NCI-H1694 (cell line): ENCODE data around the gene PREP.

Experiments used
- DNase-seq: peaks from one replicate; lab custom pipeline; 2025; lab: John Stamatoyannopoulos, UW

PREP gene

GRCh38 chr6:105391705-105392104, 11.2 kb downstream of the PREP start:
- DNase-seq, result no peak

- DNase-seq, result peak; percentile 48
Observed at GRCh38 chr6:105389543-105389942, 13.3 kb downstream of the PREP start.

DNA sequence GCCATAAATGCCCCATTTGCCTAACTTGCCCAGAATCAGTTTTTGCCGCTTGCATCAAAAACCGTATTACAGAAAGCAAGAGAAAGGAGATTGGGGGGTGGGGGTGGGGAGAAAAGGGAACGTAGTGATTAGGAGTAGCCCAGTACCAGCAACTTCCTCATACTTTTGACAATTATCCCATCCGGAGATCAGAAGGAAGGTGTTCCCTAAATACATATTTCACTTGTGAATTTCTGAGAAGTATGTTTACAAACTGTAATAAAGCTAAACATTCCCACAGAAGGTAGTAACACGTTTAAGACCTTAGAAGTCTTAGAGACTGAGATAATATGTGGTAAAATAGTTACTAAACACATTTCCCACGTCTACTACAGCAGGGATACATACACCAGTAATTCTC, 14.5 kb downstream of the PREP start:
- no peak for DNase-seq

GRCh38 chr6:105384004-105384403, 18.9 kb downstream of the PREP start:
- no peak for DNase-seq

- no peak for DNase-seq
Observed at GRCh38 chr6:105382958-105383357, 19.9 kb downstream of the PREP start.

- no peak for DNase-seq
Observed at GRCh38 chr6:105382496-105382895, 20.4 kb downstream of the PREP start.

- DNase-seq, result no peak
Observed at GRCh38 chr6:105380634-105381033, 22.2 kb downstream of the PREP start.

DNA sequence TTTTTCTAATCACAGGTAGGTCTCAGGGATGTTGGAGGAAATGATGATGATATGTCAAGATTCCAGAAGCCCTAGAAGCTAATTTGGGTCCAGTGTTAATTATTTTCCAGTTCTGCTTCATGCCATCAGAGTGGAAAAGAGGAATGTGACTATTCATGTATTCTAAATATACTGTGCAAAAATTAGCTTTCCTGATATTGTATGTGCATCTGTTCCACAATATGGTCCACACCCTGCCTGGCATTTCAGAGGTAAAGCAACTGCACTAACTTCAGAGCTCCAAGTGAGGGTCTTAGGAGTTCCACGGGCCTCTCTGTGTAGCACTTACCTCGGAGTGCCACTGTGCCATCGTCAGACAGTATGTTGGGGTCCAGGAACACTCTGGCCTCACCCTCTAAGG, 27.1 kb downstream of the PREP start:
- no peak for DNase-seq

DNA sequence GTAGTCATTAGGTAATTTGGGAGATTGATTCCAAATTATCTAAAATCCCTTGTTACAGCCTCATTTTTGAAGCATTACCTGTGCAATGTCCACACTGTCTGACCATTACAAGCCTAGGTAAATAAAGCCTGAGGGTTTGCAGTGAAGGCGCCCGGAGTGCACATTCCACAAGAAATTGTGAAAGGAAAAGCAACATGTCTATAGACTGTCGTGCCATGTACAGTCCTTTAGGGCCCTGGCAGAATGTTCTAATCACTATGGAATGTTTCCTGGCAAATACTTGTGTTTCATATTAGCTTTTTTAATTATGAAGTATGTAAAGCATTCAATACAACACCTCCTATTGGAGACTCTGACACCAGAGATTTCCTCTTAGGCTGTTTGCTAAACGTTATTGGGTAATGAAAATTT, 28.9 kb downstream of the PREP start:
- no peak for DNase-seq

GRCh38 chr6:105373481-105373880, 29.4 kb downstream of the PREP start:
- no peak for DNase-seq

GRCh38 chr6:105372849-105373182, 30.1 kb downstream of the PREP start:
- no peak for DNase-seq

GRCh38 chr6:105372142-105372848, 30.6 kb downstream of the PREP start:
- DNase-seq, result no peak

GRCh38 chr6:105370351-105370750, 32.5 kb downstream of the PREP start:
- no peak for DNase-seq

GRCh38 chr6:105369145-105369544, 33.7 kb downstream of the PREP start:
- DNase-seq, result no peak

DNA sequence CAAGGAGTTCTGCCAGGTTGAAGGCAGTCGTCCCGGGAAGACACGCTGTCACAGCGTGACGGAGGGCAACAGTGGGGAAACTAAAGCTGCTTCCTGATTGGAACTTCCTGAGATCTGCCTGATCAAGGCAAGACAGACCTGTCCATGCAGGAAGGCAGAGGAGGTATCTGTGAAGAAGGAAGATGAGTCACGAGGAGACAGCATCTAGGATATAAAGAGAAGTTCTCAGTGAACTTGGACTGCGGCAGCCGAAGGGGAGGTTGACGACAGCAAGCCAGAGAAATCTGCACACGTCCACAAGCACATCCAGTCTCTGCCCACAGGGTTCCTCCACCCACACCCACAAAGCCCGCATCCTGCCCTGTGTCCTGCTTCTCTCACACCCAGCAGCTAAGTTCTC, 38.6 kb downstream of the PREP start:
- no peak for DNase-seq

- DNase-seq, result peak; percentile 52
Observed at GRCh38 chr6:105363100-105363754, 39.7 kb downstream of the PREP start.

GRCh38 chr6:105359419-105360370, 43.2 kb downstream of the PREP start:
- no peak for DNase-seq

DNA sequence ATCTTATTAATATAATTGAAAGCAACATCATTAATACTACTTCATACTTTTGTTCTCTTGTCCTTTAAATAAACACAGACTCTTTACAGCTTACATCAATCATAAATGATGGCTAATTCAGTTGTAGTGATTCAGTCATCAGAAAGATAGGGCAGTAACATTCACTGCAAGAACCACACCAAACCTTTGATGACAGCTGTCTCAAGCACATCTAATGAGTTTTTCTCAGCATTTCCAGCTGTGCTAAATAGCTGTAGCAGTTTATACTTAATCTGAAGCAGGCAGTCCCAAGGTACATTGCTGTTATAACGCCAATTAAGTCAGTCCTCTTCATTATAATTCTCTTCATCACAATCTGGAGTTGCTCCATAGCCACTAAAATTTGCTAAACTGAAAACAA, 45.7 kb downstream of the PREP start:
- DNase-seq, result no peak

DNA sequence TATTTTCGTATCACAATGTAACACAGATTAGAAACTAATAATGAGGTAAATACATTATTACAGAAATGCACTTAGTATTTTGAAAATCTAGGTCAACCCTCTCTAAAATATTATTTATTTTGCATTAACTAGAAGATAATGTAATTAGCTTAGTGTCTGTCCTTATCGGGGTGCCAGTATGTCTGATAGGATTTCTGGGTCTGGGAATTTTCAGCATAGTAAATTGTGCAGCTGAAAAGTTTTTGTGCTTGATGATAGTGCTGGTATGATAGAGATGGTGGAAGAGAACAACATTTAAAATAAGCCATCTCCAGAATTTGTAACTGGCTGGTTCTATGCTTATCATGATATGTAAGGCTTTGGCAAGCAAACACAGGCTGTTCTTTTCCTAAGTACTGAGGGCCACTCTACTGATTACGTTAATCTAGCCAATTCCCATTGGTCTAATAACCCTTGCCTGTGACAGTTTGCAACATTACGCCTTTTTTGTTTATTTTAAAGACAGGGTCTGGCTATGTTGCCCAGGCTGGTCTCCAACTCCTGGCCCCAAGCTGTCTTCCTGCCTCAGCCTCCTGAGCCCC, 50.8 kb downstream of the PREP start:
- no peak for DNase-seq

DNA sequence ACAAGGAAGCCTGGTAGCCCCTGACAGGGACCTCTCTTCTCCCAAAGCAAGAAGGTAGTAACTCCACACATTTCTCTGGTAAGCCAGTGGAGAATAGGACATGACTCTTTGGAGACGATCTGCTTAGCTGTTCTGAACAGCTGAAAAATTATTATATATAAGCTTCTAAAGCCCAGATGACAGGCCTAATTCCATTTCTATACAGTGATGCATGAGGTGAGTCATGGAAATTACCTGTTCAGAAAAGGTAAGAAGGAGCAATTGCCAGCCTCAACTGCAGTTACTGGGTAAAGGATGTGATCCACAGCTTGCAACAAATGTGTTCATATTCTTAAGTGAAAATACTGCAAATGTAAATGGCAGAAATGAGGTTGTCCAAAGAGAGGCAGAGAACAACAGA, 54.0 kb downstream of the PREP start:
- no peak for DNase-seq

DNA sequence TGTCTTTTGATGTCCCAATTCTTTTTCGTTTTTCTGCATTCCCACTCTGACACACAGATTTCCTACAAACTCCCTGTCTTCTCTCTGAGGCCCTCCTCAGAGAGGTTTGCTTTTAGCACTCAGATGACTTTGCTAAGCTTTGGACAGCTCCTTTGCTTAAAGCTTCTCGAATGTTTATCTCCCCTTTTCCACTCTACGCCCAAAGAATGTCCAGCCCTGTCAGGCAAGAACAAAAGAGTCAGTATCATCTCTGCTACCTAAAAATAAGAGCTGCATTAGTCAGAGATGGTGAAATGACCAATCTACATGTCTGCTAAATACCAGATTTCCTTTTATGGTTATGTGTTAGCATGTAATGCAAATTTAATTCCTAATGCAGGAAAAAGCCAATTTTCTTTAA, 56.8 kb downstream of the PREP start:
- no peak for DNase-seq

DNA sequence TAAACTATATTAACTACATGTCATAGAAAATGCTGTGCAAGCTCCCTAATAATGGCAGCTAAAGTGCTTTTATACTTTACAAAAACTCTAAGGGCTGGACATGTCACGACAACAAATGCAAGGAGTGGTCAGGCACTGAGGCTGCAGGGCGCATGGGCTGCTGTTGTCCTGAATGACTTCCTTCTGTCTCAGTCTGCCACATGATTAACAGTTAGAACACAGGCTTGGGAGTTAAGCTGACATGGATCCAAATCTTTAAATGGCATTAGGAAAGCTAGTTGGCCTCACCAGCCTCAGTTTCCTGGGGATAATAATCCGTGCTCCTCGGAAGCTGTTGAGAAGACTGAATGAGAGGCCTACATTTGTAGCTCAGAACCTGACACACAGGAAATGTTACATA, 57.4 kb downstream of the PREP start:
- no peak for DNase-seq
